Astrocyte (in vitro differentiated cells and primary cell): Measurements from ENCODE around the gene OXGR1. TPM values are rescaled to one million over a fixed set of nuclear protein-coding genes. Genes with fewer than 3 reads are reported as not detected.

Source experiments
- DNase-seq: peaks from one replicate; pipeline ENCODE4 v3.0.0-alpha.2; 2010; ENCODE audit warnings: low read depth
- FAIRE-seq: peaks from 2 replicates; lab custom pipeline; 2011; peaks lifted over from hg19 to GRCh38; lab: Jason Lieb, UNC
- H2AFZ ChIP-seq: 2 replicates; pipeline ENCODE4 v1.6.0; 2012; ENCODE audit warnings: low read depth, low read length, inconsistent platforms
- H3K27ac ChIP-seq: 2 replicates; pipeline ENCODE4 v1.5.1; 2011; ENCODE audit warnings: low read depth, low read length, inconsistent platforms
- H3K27me3 ChIP-seq: 2 replicates; pipeline ENCODE4 v1.6.0; 2011; ENCODE audit warnings: low read length, inconsistent platforms; ENCODE audit not compliant: insufficient read depth
- H3K36me3 ChIP-seq: 2 replicates; pipeline ENCODE4 v1.5.1; 2011; ENCODE audit warnings: low read length, inconsistent platforms; ENCODE audit not compliant: insufficient read depth
- H3K4me1 ChIP-seq: 2 replicates; pipeline ENCODE4 v1.5.1; 2011; ENCODE audit warnings: low read length, inconsistent platforms; ENCODE audit not compliant: insufficient read depth
- H3K4me2 ChIP-seq: 2 replicates; pipeline ENCODE4 v1.6.0; 2012; ENCODE audit warnings: low read length, inconsistent platforms
- H3K4me3 ChIP-seq: 2 replicates; pipeline ENCODE4 v1.5.1; 2011; ENCODE audit warnings: low read depth, mild to moderate bottlenecking, low read length, inconsistent platforms; ENCODE audit not compliant: insufficient read depth
- H3K79me2 ChIP-seq: 2 replicates; pipeline ENCODE4 v1.6.0; 2012; ENCODE audit warnings: mild to moderate bottlenecking, low read length, inconsistent platforms; ENCODE audit not compliant: insufficient read depth
- H3K9ac ChIP-seq: 2 replicates; pipeline ENCODE4 v1.6.0; 2012; ENCODE audit warnings: mild to moderate bottlenecking, low read length, inconsistent platforms
- H3K9me3 ChIP-seq: 2 replicates; pipeline ENCODE4 v1.5.1; 2012; ENCODE audit warnings: low read depth, mild to moderate bottlenecking, low read length, inconsistent platforms; ENCODE audit not compliant: insufficient read depth
- H4K20me1 ChIP-seq: 2 replicates; pipeline ENCODE4 v1.6.0; 2012; ENCODE audit warnings: low read length, inconsistent platforms; ENCODE audit not compliant: insufficient read depth
- H3K27ac Mint-ChIP-seq: one replicate; pipeline ENCODE4 v1.8.0; 2021; ENCODE audit warnings: mild to moderate bottlenecking, mixed read lengths; ENCODE audit not compliant: unreplicated experiment
- H3K27me3 Mint-ChIP-seq: one replicate; pipeline ENCODE4 v1.8.0; 2021; ENCODE audit warnings: low read depth, mixed read lengths; ENCODE audit not compliant: unreplicated experiment
- H3K36me3 Mint-ChIP-seq: one replicate; pipeline ENCODE4 v1.8.0; 2021; ENCODE audit warnings: low read depth, mixed read lengths; ENCODE audit not compliant: unreplicated experiment
- H3K4me1 Mint-ChIP-seq: one replicate; pipeline ENCODE4 v1.8.0; 2021; ENCODE audit warnings: low read depth, mixed read lengths; ENCODE audit not compliant: unreplicated experiment
- H3K4me3 Mint-ChIP-seq: one replicate; pipeline ENCODE4 v1.8.0; 2021; ENCODE audit warnings: mild to moderate bottlenecking, moderate library complexity, mixed read lengths; ENCODE audit not compliant: unreplicated experiment
- H3K9me3 Mint-ChIP-seq: one replicate; pipeline ENCODE4 v1.8.0; 2021; ENCODE audit warnings: mild to moderate bottlenecking, mixed read lengths; ENCODE audit not compliant: unreplicated experiment
- CTCF ChIP-seq: IDR thresholded peaks from 2 replicates; pipeline ENCODE4 v1.5.1; 2011; ENCODE audit warnings: low read depth, mild to moderate bottlenecking, inconsistent platforms, low read length, moderate library complexity; ENCODE audit not compliant: insufficient read depth
- EZH2 ChIP-seq: IDR thresholded peaks from 2 replicates; pipeline ENCODE4 v1.6.1; 2012; ENCODE audit warnings: mild to moderate bottlenecking, low read length, inconsistent platforms; ENCODE audit not compliant: insufficient read depth
- total RNA-seq: library from RNA; stranded (reverse); gene quantifications from 2 replicates; pipeline ENCODE4 v1.2.1, GENCODE V29; 2021

OXGR1 gene
- total RNA-seq, 1 donor from 2014 or later, result 0.39 TPM

- peaks cover 1% of the 10 kb centered on the region for H3K9me3 Mint-ChIP-seq
- no peak overlapping the region for H3K4me2 ChIP-seq
- no peak for DNase-seq
Observed at GRCh38 chr13:96952595-96952994, 41.7 kb downstream of the OXGR1 start.

GRCh38 chr13:96948127-96948526, 46.1 kb downstream of the OXGR1 start:
- no peak overlapping the region for H3K4me3 Mint-ChIP-seq
- TF ChIP-seq CTCF (no peak), EZH2 (no peak)
- Histone ChIP-seq H3K9ac (no peak overlapping the region), H3K4me2 (no peak overlapping the region), H3K79me2 (no peaks in the 10 kb centered on the region), H3K4me1 (no peaks in the 10 kb centered on the region), H2AFZ (no peak overlapping the region), H3K4me3 (no peak overlapping the region), H3K27me3 (no peaks in the 10 kb centered on the region), H3K36me3 (no peaks in the 10 kb centered on the region), H3K9me3 (no peaks in the 10 kb centered on the region), H3K27ac (no peak overlapping the region), H4K20me1 (no peaks in the 10 kb centered on the region)
- H3K4me1 Mint-ChIP-seq, result no peaks in the 10 kb centered on the region
- H3K27ac Mint-ChIP-seq, result no peak overlapping the region
- no peak for FAIRE-seq
- DNase-seq, result no peak
- no peaks in the 10 kb centered on the region for H3K36me3 Mint-ChIP-seq
- peaks cover 2% of the 10 kb centered on the region for H3K9me3 Mint-ChIP-seq
- H3K27me3 Mint-ChIP-seq, result peaks cover 4% of the 10 kb centered on the region

More at GRCh38 chr13:96952595-96952994, 41.7 kb downstream of the OXGR1 start:
- no peak for FAIRE-seq
- Histone ChIP-seq H4K20me1 (no peaks in the 10 kb centered on the region), H3K79me2 (no peaks in the 10 kb centered on the region), H3K27me3 (no peaks in the 10 kb centered on the region), H3K36me3 (no peaks in the 10 kb centered on the region), H3K4me3 (no peak overlapping the region), H3K27ac (no peak overlapping the region), H3K9ac (no peak overlapping the region), H3K4me1 (no peaks in the 10 kb centered on the region), H3K9me3 (no peaks in the 10 kb centered on the region), H2AFZ (no peak overlapping the region)
- no peak overlapping the region for H3K27ac Mint-ChIP-seq
- H3K4me3 Mint-ChIP-seq, result no peak overlapping the region
- TF ChIP-seq CTCF (no peak), EZH2 (no peak)
- H3K4me1 Mint-ChIP-seq, result no peaks in the 10 kb centered on the region
- no peaks in the 10 kb centered on the region for H3K36me3 Mint-ChIP-seq
- H3K27me3 Mint-ChIP-seq, result no peaks in the 10 kb centered on the region

- no peak overlapping the region for H2AFZ ChIP-seq
- no peaks in the 10 kb centered on the region for H4K20me1 ChIP-seq
- TF ChIP-seq CTCF (no peak), EZH2 (no peak)
- no peak overlapping the region for H3K27ac Mint-ChIP-seq
- DNase-seq, result no peak
- H3K27me3 ChIP-seq, result no peaks in the 10 kb centered on the region
- peaks cover 4% of the 10 kb centered on the region for H3K27me3 Mint-ChIP-seq
- peaks cover 1% of the 10 kb centered on the region for H3K4me1 Mint-ChIP-seq
- H3K9me3 Mint-ChIP-seq, result peaks cover 2% of the 10 kb centered on the region
- H3K9me3 ChIP-seq, result no peaks in the 10 kb centered on the region
- no peak overlapping the region for H3K9ac ChIP-seq
- H3K4me3 Mint-ChIP-seq, result no peak overlapping the region
- FAIRE-seq, result no peak
- H3K36me3 Mint-ChIP-seq, result no peaks in the 10 kb centered on the region
- H3K27ac ChIP-seq, result no peak overlapping the region
- no peaks in the 10 kb centered on the region for H3K79me2 ChIP-seq
- no peak overlapping the region for H3K4me2 ChIP-seq
- no peaks in the 10 kb centered on the region for H3K36me3 ChIP-seq
- H3K4me3 ChIP-seq, result no peak overlapping the region
- no peaks in the 10 kb centered on the region for H3K4me1 ChIP-seq
Observed at GRCh38 chr13:96947343-96947910, 46.8 kb downstream of the OXGR1 start.
